Measurements from ENCODE around the gene TLE1. TPM values are rescaled to one million over a fixed set of nuclear protein-coding genes. Genes with fewer than 3 reads are reported as not detected.

TLE1 gene
- total and polyA plus RNA-seq, 9 donors = 44.2 to 64.2 (median 55.4) TPM

DNA sequence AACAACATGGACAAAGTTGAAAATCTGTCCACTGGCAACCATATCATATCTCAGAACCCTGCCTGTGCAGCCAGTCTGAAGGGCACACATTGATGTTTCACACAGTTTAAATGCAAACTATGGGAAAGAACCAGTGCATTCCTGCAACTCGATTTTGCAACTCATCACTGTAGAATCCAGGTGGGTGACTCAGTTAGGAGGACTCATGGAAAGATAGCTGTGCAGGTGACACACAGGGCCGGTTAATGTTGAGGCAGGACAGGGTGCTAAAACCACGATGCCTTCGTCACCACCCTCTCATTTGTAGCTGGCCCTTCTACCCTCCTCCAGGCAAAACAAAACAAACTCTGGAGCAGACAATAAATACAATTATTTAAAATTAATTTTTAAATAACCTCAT, 62.8 kb downstream of the TLE1 start:
- no peak for DNase-seq
- 79% methylated on average over 4 of the region's 4 CpGs for WGBS (ENCODE audit: insufficient coverage)
- Histone ChIP-seq H3K4me3 (ENCODE audit: low read length) (no peak overlapping the region), H3K36me3 (ENCODE audit: control insufficient read depth, insufficient read depth, low read length) (peaks cover 4% of the 10 kb centered on the region), H3K27me3 (ENCODE audit: control insufficient read depth, insufficient read depth, low read length) (no peaks in the 10 kb centered on the region), H3K27ac (ENCODE audit: low read length) (no peak overlapping the region), H3K4me1 (ENCODE audit: control insufficient read depth, insufficient read depth, low read length) (peaks cover 12% of the 10 kb centered on the region), H3K9me3 (replicated peaks; ENCODE audit: control insufficient read depth, low read depth, low read length) (no peaks in the 10 kb centered on the region)

DNA sequence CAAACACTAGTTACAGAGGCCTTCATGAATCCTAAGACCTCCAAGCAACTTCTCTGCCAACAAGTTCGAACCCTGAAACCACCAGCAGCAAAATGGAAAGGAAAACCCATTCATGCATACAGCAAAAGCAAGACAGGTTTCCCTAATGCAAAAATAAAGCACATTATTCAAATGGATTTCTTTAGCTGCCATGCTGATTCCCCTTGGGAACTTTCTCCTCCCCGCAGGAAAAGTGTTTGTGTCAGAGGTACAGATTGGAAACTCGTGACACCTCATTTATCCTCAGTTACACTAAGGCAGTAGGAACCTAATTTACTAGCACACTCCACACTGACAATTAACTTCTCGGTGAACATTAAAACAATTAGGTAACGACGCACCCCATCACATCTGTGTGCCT, 63.4 kb downstream of the TLE1 start:
- Histone ChIP-seq H3K9me3 (replicated peaks; ENCODE audit: control insufficient read depth, low read depth, low read length) (no peaks in the 10 kb centered on the region), H3K36me3 (ENCODE audit: control insufficient read depth, insufficient read depth, low read length) (no peaks in the 10 kb centered on the region), H3K27me3 (ENCODE audit: control insufficient read depth, insufficient read depth, low read length) (no peaks in the 10 kb centered on the region), H3K4me1 (ENCODE audit: control insufficient read depth, insufficient read depth, low read length) (peaks cover 12% of the 10 kb centered on the region), H3K27ac (ENCODE audit: low read length) (no peak overlapping the region), H3K4me3 (ENCODE audit: low read length) (no peak overlapping the region)
- WGBS (ENCODE audit: insufficient coverage) = 80% methylated on average over 4 of the region's 6 CpGs
- DNase-seq = no peak

DNA sequence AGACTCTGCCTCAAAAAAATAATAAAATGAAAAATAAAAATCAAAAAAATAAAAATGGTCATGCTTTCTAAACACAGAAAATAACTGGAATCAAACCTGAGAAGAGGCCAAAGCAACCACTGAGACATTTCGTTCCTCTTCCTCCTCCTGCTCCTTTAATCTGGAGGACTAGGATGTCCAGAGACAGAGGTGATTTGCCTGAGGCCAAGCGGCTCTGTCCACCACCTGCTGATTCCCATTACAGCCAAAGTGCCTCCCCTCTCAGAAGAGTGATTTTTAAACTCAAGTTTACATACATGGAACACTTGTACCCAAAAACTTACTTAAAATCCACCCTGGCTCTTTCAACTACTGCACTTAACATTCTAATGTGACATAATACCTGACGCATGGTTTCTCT, 65.6 kb downstream of the TLE1 start:
- H3K27me3 ChIP-seq (ENCODE audit: control insufficient read depth, insufficient read depth, low read length) = no peaks in the 10 kb centered on the region
- no peak for DNase-seq
- H3K9me3 ChIP-seq (replicated peaks; ENCODE audit: control insufficient read depth, low read depth, low read length) = no peaks in the 10 kb centered on the region
- peaks cover 10% of the 10 kb centered on the region for H3K36me3 ChIP-seq (ENCODE audit: control insufficient read depth, insufficient read depth, low read length)
- H3K27ac ChIP-seq (ENCODE audit: low read length) = no peak overlapping the region
- WGBS (ENCODE audit: insufficient coverage) = 79% methylated on average over 3 of the region's 3 CpGs
- peaks cover 19% of the 10 kb centered on the region for H3K4me1 ChIP-seq (ENCODE audit: control insufficient read depth, insufficient read depth, low read length)
- H3K4me3 ChIP-seq (ENCODE audit: low read length) = no peak overlapping the region

DNA sequence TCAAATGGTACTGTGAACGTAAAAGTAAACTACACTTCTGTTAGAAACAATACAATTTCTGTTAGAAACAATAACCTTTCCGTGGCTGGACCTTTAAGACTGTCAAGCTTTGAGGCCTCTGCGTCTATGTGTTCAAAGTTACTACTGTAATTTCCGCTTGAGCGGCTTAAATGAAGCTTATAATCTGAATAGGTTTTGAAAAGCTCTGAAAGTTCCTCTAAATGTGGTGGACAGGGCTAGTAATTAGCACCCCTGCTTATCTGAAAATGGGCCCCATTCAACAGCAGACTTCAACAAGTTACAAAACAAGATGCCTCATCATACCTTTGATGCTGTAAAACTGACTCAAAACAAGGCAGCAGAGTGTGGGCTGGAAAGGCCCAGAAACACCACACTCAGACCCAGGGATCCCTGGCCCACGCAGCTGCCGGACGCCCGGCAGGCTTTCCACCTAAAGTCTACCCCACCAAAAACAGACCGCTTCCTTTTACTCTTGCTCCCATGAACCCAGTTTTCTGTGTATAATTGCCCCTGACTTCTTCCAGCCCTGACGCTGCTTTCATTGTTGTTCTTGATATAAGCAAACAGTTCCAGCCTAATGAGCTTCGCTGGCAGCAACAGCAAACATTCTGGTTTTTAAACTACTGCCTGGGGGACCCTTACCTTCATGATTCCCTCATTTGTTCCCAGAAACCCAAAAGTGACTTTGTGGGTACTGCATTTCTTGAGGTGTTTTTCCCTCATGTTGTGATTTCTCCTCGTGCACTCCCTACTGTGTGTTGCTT, 66.7 kb downstream of the TLE1 start:
- H3K36me3 ChIP-seq (ENCODE audit: control insufficient read depth, insufficient read depth, low read length) = peaks cover 11% of the 10 kb centered on the region
- H3K9me3 ChIP-seq (replicated peaks; ENCODE audit: control insufficient read depth, low read depth, low read length) = no peaks in the 10 kb centered on the region
- DNase-seq = no peak
- peaks cover 19% of the 10 kb centered on the region for H3K4me1 ChIP-seq (ENCODE audit: control insufficient read depth, insufficient read depth, low read length)
- WGBS (ENCODE audit: insufficient coverage) = 90% methylated on average over 6 of the region's 13 CpGs
- H3K4me3 ChIP-seq (ENCODE audit: low read length) = no peak overlapping the region
- H3K27me3 ChIP-seq (ENCODE audit: control insufficient read depth, insufficient read depth, low read length) = no peaks in the 10 kb centered on the region
- H3K27ac ChIP-seq (ENCODE audit: low read length) = no peak overlapping the region

DNA sequence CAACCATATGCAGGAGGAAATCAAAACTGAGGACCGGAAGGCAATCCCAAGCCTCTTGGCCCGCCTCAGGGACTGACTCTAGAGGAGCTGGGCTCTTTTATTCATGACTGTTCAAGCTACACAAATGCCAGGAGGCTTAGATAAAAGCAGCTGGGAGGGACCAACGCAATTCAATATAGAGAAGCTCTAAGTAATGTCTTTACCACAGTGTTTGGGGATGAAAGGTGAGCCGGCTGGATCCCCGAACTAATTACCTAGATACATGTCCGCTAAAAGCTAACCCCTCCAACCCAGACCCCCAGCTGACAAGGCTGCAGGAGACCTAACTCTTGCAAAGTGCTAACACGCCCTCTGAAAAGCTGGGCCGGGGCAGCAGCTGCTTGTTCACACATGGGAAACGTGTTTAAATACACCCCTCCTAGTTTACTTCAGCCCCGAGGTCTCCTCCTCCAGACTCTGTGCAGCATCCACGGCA, 67.5 kb downstream of the TLE1 start:
- no peak for DNase-seq

DNA sequence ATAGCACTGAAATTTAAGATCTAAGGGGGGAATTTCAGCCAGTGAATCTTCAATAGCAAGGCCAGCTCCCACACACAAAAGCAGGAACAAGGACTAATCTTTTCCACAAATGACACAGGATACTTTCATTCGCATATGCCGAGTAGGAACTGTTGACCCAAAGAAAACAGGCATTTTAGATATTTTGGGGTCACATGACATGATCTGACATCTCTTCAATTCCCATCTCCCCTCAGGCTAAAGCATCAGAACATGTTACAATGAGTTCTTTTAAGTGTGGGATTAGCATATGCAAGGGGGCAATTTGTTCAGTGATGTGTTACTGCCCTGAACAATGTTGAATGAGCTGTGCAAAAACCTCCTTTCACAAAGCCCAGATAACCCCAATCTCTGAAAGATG, 68.2 kb downstream of the TLE1 start:
- no CpG with 5 or more reads among the region's 2 CpGs for WGBS (ENCODE audit: insufficient coverage)
- Histone ChIP-seq H3K4me3 (ENCODE audit: low read length) (no peak overlapping the region), H3K36me3 (ENCODE audit: control insufficient read depth, insufficient read depth, low read length) (peaks cover 13% of the 10 kb centered on the region), H3K4me1 (ENCODE audit: control insufficient read depth, insufficient read depth, low read length) (peaks cover 19% of the 10 kb centered on the region), H3K27me3 (ENCODE audit: control insufficient read depth, insufficient read depth, low read length) (no peaks in the 10 kb centered on the region), H3K9me3 (replicated peaks; ENCODE audit: control insufficient read depth, low read depth, low read length) (no peaks in the 10 kb centered on the region), H3K27ac (ENCODE audit: low read length) (no peak overlapping the region)
- DNase-seq = peak; percentile 36

More for the DNA sequence above, 67.5 kb downstream of the TLE1 start:
- Histone ChIP-seq H3K27ac (ENCODE audit: low read length) (no peak overlapping the region), H3K4me1 (ENCODE audit: control insufficient read depth, insufficient read depth, low read length) (peaks cover 19% of the 10 kb centered on the region), H3K27me3 (ENCODE audit: control insufficient read depth, insufficient read depth, low read length) (no peaks in the 10 kb centered on the region), H3K4me3 (ENCODE audit: low read length) (no peak overlapping the region), H3K9me3 (replicated peaks; ENCODE audit: control insufficient read depth, low read depth, low read length) (no peaks in the 10 kb centered on the region), H3K36me3 (ENCODE audit: control insufficient read depth, insufficient read depth, low read length) (peaks cover 11% of the 10 kb centered on the region)
- WGBS (ENCODE audit: insufficient coverage) = 67% methylated on average over 7 of the region's 11 CpGs

DNA sequence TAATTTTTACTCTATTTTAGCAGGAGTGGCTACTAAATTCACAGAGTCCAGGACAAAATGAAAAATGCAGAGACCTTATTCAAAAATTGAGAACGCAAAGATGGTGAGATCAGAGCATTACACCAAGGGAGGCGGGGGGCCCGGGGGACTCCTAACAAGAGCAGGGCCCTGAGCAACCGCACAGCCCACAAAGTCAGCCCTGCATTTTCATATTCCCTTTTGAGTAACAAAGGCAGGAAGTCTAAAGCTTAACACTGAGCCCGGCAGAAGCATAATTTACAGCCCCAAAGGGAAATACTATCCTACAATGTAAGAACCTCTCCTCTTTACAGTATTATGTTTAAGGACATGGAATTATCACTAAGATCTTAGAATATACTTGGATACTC, 69.4 kb downstream of the TLE1 start:
- Histone ChIP-seq H3K4me3 (ENCODE audit: low read length) (no peak overlapping the region), H3K27ac (ENCODE audit: low read length) (peak overlapping the region; percentile 11), H3K27me3 (ENCODE audit: control insufficient read depth, insufficient read depth, low read length) (no peaks in the 10 kb centered on the region), H3K9me3 (replicated peaks; ENCODE audit: control insufficient read depth, low read depth, low read length) (no peaks in the 10 kb centered on the region), H3K4me1 (ENCODE audit: control insufficient read depth, insufficient read depth, low read length) (peaks cover 19% of the 10 kb centered on the region), H3K36me3 (ENCODE audit: control insufficient read depth, insufficient read depth, low read length) (peaks cover 18% of the 10 kb centered on the region)
- DNase-seq = no peak
- WGBS (ENCODE audit: insufficient coverage) = no CpG with 5 or more reads among the region's 5 CpGs

DNA sequence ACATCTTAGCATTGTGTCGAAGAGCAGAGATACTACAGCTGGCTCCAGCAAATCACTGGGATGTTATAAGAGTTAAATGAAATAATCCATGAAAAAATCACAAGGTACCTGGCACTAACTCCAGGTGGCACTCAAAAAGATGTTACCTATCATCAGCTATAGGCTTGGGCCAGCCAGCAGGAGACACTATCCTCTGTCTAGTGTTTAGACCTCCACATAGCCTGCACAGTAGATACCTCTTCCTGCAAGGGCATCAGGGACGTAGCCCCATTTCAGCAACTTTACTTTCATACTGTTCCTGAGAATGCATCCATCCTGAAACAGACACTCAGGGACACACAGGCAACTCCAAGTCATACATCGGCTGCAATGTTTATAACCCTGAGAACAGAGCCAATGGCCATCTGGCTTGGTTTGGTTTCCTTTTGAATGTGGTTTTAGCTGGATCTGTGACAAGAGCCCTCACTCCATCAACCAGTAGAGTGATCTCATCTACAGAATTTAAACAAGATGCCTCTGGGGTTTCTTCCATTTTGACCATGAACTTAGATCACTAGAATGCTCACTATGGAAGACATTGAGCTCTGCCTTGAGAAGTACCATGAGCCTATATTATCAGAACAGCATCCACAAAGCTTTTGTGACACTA, 69.9 kb downstream of the TLE1 start:
- peaks cover 20% of the 10 kb centered on the region for H3K36me3 ChIP-seq (ENCODE audit: control insufficient read depth, insufficient read depth, low read length)
- peak; percentile 38 for DNase-seq
- peaks cover 19% of the 10 kb centered on the region for H3K4me1 ChIP-seq (ENCODE audit: control insufficient read depth, insufficient read depth, low read length)
- no peaks in the 10 kb centered on the region for H3K27me3 ChIP-seq (ENCODE audit: control insufficient read depth, insufficient read depth, low read length)
- H3K9me3 ChIP-seq (replicated peaks; ENCODE audit: control insufficient read depth, low read depth, low read length) = no peaks in the 10 kb centered on the region
- no peak overlapping the region for H3K4me3 ChIP-seq (ENCODE audit: low read length)
- peak overlapping the region; percentile 11 for H3K27ac ChIP-seq (ENCODE audit: low read length)
- no CpG with 5 or more reads among the region's 3 CpGs for WGBS (ENCODE audit: insufficient coverage)

DNA sequence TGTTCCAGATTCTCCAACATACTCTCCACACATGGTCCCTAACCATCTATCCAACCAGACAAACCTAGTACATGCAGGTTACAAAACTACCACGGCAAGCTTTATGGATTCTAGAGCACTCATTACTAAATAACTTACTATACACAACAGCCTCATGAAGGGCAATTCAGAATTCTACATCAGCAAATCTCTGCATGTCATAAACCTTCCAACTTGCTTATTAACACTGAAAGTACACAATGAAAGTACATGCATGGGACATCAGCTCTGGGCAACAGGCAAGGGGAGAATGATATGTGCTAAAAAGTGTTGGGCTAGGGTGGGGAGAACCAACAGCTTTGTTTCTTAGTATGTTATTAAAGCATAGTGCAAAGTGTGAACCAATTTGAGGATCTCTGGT, 70.4 kb downstream of the TLE1 start:
- Histone ChIP-seq H3K9me3 (replicated peaks; ENCODE audit: control insufficient read depth, low read depth, low read length) (no peaks in the 10 kb centered on the region), H3K27me3 (ENCODE audit: control insufficient read depth, insufficient read depth, low read length) (no peaks in the 10 kb centered on the region), H3K27ac (ENCODE audit: low read length) (no peak overlapping the region), H3K4me1 (ENCODE audit: control insufficient read depth, insufficient read depth, low read length) (peaks cover 19% of the 10 kb centered on the region), H3K36me3 (ENCODE audit: control insufficient read depth, insufficient read depth, low read length) (peaks cover 22% of the 10 kb centered on the region), H3K4me3 (ENCODE audit: low read length) (no peak overlapping the region)
- WGBS (ENCODE audit: insufficient coverage) = 67% methylated on average over 1 of the region's 1 CpG
- DNase-seq = no peak

DNA sequence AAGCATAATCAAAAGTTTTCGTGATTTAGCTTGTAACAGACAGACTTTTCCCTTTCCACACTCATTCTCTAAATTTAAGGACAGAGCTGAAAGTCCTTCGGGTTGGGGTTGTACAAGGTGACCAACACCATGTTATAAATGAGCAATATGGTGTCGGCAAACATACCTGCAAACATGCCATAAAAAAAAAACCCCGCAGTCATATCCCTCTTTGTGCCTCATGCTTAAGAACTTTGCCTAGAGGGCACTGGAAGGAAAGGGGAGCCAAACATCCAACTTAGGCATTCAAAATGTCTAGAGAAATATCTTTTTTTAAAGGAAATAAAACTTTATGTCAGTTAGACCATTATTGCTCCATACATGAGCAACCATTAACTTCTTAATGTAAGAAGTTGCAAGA, 73.2 kb downstream of the TLE1 start:
- no peaks in the 10 kb centered on the region for H3K27me3 ChIP-seq (ENCODE audit: control insufficient read depth, insufficient read depth, low read length)
- no peaks in the 10 kb centered on the region for H3K9me3 ChIP-seq (replicated peaks; ENCODE audit: control insufficient read depth, low read depth, low read length)
- H3K27ac ChIP-seq (ENCODE audit: low read length) = no peak overlapping the region
- WGBS (ENCODE audit: insufficient coverage) = no CpG with 5 or more reads among the region's 4 CpGs
- no peak overlapping the region for H3K4me3 ChIP-seq (ENCODE audit: low read length)
- no peak for DNase-seq
- peaks cover 34% of the 10 kb centered on the region for H3K36me3 ChIP-seq (ENCODE audit: control insufficient read depth, insufficient read depth, low read length)
- H3K4me1 ChIP-seq (ENCODE audit: control insufficient read depth, insufficient read depth, low read length) = peaks cover 22% of the 10 kb centered on the region

Data from muscle of leg (tissue), 11 donors.